Urinary bladder (tissue), 4 donors: ENCODE measurements around the gene PICK1. TPM values are rescaled to one million over a fixed set of nuclear protein-coding genes. Genes with fewer than 3 reads are reported as not detected.

Experiments
- DNase-seq: peaks from one replicate; pipeline ENCODE4 v3.0.0-alpha.2; 2015; ENCODE audit errors: extremely low spot score
- H3K27ac ChIP-seq: one replicate; pipeline ENCODE4 v1.5.1; 2013; ENCODE audit warnings: low read depth, mild to moderate bottlenecking, moderate library complexity
- H3K36me3 ChIP-seq: one replicate; pipeline ENCODE4 v1.6.1; 2013; ENCODE audit warnings: mild to moderate bottlenecking, moderate library complexity; ENCODE audit not compliant: insufficient read depth
- H3K4me1 ChIP-seq: one replicate; pipeline ENCODE4 v1.6.1; 2013; ENCODE audit warnings: mild to moderate bottlenecking, moderate library complexity; ENCODE audit not compliant: insufficient read depth
- H3K4me3 ChIP-seq: one replicate; pipeline ENCODE4 v1.5.1; 2013; ENCODE audit warnings: low read depth, low read length
- WGBS: extraction: QIAGEN DNeasy Blood & Tissue Kit; methylation state at CpG from one replicate; pipeline ENCODE4 v1.1.7; 2013; 5-methylcytosine and 5-hydroxymethylcytosine counted together
- polyA plus RNA-seq: library from polyadenylated mRNA; stranded (reverse); fragments of 200-250 nt; gene quantifications from one replicate; pipeline ENCODE4 v1.2.3, GENCODE V29; 2013
- total RNA-seq: library from RNA; depleted of rRNA; stranded (reverse); fragments of >200 nt; gene quantifications from one replicate; pipeline ENCODE4 v1.2.3, GENCODE V29; 2014
- donor health status: healthy with polysubstance abuse.
- donor health status: healthy.

The PICK1 gene
- total RNA-seq (13.7 TPM), polyA plus RNA-seq (19.4 TPM)

DNA sequence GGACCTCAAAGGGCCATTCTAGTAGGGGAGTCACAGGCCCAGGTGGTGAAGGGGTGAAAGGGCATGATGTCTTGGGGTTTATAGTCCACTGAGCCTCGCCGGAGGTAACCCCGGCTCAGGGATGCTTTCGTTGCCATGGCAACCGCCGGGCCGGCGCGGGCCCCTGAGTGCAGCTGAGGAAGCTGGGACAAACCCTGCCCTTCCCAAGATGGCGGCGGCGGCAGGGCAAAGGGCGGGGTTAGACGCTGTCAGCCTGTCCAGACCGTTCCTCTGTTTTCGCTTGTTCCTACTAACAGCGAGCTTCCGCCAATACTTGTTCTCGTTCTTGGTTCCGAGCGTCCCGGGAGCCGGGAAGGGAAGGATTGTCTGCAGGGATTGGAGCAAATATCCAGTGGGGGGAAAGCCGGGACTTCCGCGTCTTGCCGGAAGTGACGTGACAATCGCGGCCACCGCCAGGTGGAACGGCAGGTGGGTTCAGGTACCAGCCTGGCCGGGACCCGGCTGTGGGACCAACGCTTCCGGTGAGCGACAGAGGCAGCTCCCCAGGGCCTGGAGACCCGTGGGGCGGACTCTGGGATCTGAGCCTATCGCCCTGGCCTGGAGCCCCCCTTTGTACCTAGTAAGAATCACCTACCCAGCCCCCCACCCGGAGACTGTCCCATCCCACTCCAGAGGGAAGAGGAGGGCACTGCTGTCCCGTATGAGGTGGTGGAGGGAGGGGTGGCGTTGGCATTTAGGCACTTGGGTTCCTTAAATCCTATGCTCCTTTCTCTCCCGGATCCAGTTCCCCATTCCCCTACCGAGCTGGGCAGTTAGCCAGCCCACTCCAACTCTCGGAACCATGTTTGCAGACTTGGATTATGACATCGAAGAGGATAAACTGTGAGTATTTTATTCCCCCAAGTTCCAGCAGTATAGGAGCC is at the start of gene PICK1:
Gene PICK1 (plus strand): TSS at position 436 of the 923 bp plus-strand sequence. CDS start 406 bp downstream, at position 842.
- DNase-seq, result peak; percentile 92
- Histone ChIP-seq H3K27ac (peak within 1 kb of the TSS; percentile 63), H3K4me1 (no peaks in the 10 kb centered on the region), H3K4me3 (peak within 1 kb of the TSS; percentile 36), H3K36me3 (peaks cover 3% of the 10 kb centered on the region)
- 2% methylated on average over 47 of the region's 47 CpGs for WGBS

DNA sequence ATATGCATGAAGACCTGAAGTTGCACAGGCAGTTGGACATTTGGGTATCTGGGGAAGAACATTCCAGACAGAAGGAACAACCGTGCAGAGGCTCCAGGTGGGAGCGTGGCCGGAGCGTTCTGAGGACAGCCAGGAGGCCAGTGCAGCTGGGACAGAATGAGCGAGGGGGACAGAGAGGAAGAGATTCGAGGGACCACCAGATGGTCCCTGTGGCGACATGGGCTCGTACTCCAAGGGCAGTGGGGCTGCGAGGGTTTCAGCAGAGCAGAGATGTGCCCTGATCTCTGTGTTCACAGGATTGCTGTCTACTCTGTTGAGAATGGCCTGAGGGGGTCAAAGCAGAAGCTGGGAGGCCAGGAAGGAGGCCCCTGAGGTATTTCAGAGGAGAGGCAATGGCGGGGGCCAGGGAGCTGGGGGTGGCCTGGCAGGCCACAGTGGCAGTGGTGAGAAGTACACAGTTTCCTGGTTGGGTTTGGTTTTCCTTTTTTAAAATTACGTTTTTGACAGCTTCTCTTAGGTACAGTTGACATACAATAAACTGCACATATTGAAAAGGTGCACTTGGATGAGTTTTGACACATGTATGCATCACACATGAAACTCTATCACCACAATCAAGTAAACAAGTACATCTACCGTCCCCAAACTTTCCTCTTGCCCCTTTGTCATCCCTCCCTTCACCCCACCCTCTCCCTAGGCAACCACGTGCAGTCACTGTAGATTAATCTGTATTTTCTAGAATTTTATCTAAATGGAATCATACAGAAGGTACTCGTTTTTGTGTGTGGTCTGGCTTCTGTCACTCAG is 48.0 kb upstream of the PICK1 start:
- no peak for DNase-seq

DNA sequence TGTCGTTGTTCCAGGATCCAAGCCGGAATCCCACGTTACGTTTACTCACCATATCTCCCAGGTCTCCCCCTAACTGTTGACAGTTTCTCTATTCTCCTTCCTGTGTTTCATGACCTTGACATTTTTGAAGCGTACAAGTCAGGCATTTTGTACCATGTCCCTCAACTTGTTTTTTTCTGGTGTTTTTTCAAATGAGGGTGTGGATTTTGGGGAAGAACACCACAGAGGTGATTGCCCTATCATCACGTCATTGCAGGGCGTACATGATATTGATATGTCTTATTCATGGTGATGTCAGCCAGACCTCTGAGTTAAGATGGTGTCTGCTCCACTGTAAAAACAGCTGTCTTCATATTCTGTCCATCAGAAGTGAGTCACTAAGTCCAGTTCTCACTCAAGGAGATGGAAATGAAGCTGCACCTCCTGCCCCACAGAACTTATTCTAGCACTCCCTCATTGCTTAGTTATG is 44.6 kb upstream of the PICK1 start:
- H3K27ac ChIP-seq, result no peak overlapping the region
- no peaks in the 10 kb centered on the region for H3K4me1 ChIP-seq
- H3K36me3 ChIP-seq, result no peaks in the 10 kb centered on the region
- no peak for DNase-seq
- WGBS, result 85% methylated on average over 7 of the region's 7 CpGs
- no peak overlapping the region for H3K4me3 ChIP-seq

More for the DNA sequence above, 48.0 kb upstream of the PICK1 start:
- Histone ChIP-seq H3K36me3 (no peaks in the 10 kb centered on the region), H3K4me1 (no peaks in the 10 kb centered on the region), H3K27ac (no peak overlapping the region), H3K4me3 (no peak overlapping the region)
- WGBS, result 76% methylated on average over 14 of the region's 14 CpGs

DNA sequence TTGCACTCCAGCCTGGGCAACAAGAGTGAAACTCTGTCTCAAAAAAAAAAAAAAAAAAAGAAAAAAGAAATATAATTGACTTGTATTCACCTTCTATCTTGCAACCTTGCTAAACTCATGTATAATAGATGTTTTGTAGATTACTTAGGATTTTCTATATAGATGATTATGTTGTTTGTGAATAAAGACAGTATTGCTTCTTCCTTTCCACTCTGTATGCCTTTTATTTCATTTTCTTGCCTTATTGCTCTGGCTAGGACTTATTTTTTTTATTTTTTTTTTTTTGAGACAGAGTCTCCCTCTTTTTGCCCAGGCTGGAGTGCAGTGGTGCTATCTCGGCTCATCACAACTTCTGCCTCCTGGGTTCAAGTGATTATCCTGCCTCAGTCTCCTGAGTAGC is 43.1 kb upstream of the PICK1 start:
- H3K4me1 ChIP-seq, result no peaks in the 10 kb centered on the region
- 100% methylated on average over 1 of the region's 1 CpG for WGBS
- no peak overlapping the region for H3K27ac ChIP-seq
- DNase-seq, result no peak
- no peaks in the 10 kb centered on the region for H3K36me3 ChIP-seq
- H3K4me3 ChIP-seq, result no peak overlapping the region

DNA sequence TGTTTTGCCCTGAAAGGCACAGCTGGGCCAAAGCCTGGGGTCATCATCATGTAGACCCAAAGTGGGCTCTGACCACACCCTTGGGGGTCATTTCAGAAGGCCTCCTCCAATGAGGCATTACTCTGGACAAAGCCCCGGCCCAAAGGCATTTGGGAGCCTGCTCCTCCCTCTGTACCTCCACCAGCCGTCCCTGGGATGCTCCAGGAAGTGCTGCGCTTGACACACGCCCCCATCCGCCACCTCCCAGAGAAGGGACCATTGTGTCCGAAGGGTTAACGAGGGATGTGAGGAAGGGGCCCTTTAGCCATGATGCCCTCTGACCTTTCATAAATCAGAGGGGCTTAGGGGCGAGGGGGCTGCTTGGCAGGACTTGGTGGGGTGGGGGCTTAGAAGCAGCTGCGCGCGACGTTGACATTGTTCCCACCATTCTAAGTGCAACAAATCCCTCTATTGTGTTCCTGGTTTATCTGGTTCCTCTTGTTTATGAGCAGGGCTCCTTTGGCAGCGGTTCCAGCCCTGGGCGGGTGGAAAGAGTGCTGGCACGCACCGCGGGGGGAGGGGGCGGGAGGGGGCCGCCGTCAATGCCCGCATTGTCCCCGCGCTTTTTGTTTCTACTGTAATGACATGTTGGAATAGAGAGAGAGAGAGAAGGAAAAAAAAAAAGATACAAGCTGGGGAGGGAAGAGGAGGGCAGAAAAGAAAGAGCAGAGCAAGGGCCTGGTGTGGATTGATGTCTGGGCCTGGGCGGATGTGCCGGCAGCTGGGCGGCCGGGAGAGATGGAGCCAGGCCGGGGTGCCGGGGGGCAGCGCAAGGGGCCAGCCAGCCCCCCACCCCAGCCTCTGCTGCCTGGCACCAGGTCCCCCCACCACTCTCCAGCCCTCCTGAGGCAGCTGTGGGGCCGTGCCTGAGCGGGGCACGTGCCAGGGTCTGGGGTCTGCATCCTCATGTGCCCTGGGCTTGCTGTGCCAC is 40.7 kb upstream of the PICK1 start:
- 34% methylated on average over 33 of the region's 33 CpGs for WGBS
- DNase-seq, result no peak
- Histone ChIP-seq H3K4me3 (peak overlapping the region; percentile 16), H3K27ac (peak overlapping the region; percentile 57), H3K36me3 (no peaks in the 10 kb centered on the region), H3K4me1 (no peaks in the 10 kb centered on the region)

DNA sequence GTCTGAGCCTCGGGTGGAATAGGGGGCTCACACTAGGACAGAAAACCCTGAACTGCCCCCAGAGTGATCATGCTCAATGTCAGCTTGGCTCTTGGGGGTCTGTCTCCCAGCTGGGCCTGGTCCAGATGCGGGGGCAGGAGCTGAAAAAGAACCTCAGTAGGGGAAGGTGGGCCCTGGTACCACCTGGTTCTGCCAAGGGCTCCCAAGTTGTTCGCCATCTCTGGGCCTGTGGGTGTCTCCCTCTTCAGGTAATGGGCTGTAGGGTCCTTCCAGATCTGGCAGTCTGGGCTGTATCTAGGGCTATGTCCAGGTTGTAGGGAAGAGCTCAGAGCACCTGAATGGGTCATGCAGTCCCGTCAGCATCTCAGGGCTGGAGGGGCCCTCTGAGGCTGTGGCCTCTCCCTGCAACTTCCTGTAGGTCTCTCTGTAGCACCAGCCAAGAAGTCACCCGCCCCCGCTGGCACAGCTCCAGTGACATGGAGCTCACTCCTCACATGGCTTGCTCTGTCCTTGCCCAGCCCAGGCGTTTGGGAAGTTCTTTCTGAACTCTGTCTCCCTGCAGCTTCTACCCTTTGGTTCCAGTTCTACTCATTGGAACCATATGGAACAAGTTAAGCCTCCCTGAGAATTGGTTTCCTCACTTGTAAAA is 39.8 kb upstream of the PICK1 start:
- no peak overlapping the region for H3K4me3 ChIP-seq
- H3K4me1 ChIP-seq, result no peaks in the 10 kb centered on the region
- WGBS, result 50% methylated on average over 7 of the region's 7 CpGs
- no peaks in the 10 kb centered on the region for H3K36me3 ChIP-seq
- no peak overlapping the region for H3K27ac ChIP-seq
- DNase-seq, result no peak

DNA sequence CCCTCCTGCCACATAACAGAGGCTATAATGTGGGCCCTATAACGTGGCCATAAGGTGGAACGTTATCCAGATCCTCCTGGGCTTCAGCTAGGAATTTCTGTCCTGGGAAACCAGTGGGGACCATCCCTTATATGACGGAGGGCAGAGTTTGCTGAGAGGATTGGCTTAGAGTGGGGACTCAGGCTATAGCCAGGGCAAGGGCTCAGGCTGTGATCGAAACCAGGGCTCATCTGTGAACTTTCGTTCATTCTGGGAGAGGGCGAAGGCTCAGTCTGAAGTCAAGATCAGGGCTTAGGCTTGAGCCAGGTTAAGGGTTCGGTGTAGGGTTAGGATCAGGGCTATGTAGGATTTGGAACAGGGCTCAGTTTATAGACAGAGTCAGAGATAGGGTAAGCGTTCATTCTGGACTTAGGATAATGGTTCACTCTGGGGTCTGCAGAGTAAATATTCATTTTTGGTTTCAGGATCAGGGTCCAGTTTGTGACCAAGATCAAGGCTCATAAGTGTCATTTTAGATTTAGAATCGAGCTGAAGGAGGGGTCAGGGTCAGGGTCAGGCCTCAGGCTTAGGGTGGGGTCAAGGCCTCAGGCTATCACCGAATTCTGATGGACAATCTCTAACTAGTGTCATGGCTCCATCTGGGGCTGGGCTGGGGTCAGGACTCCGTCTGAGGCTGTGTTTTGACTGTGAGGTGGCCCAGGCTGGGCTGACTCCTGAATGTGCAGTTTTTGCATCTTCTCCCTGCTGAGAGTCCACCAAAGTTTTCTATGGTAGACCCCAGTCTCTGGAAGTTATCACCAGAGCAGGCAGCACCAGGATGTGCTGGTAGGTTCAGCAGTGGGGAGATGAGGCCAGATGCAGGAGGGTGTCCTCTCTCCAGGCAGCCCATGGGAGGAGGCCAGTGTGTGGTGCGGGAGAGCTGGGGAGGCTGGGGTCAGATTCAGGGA is 39.0 kb upstream of the PICK1 start:
- Histone ChIP-seq H3K27ac (no peak overlapping the region), H3K4me3 (no peak overlapping the region), H3K36me3 (no peaks in the 10 kb centered on the region), H3K4me1 (no peaks in the 10 kb centered on the region)
- no peak for DNase-seq
- 88% methylated on average over 12 of the region's 12 CpGs for WGBS

DNA sequence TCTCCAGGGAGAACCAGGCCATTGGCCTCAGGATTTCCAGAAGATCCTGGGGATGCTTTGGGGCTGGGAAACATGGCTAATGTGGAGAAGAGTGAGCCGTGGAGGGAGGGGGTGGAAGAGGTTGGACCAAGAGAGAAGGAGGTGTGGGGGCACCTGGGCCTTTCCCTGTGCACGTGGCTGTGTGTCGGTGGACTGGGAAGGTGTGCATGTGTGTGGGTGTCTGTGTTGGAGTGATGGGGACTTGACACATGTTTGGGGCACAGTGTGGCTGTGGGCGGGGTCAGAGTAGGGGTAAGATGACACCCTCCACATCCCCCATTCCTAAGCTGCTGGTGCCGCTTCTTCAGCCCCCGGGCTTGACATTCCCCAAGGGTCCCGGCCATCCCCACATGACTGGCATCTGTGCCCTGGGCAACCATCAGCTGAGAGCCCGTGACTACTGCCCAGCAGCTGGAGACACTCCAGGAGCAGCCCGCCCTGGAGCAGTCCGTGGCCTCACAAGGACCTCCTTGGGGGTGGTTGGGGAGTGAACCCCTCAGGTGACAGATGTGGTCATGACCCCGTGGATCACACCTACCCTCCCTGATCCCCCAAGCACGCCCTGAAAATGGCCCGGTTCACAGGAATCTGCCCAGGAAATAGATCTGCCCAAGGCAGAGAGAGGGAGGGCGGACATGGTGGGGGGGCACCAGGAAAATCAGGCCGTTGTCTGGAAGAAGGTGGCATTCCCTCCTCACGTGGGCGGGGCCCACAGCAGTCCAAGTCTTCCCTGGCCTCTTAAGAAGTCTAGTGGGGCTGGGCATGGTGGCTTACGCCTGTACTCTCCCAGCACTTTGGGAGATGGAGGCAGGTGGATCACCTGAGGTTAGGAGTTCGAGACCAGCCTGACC is 38.0 kb upstream of the PICK1 start:
- DNase-seq, result no peak
- Histone ChIP-seq H3K4me3 (no peak overlapping the region), H3K27ac (no peak overlapping the region), H3K36me3 (no peaks in the 10 kb centered on the region), H3K4me1 (no peaks in the 10 kb centered on the region)
- 84% methylated on average over 19 of the region's 19 CpGs for WGBS

DNA sequence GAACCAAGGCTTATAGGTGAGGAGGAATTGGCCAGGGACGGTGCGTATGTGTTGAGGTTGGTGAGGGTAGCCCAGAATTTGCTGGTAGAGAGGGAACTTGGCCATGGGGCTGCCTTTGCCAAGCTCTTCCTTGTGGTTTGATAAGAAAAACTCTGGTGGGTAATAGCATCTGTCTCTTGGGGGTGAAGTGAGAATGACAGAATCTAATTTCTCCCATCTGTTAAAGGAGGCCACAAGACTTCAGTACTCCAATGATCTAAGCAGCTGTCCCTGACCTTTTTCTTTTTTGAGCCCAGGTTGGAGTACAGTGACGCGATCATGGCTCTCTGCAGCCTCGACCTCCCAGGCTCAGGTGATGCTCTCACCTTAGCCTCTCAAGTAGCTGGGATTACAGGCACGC is 36.0 kb upstream of the PICK1 start:
- 88% methylated on average over 6 of the region's 6 CpGs for WGBS
- Histone ChIP-seq H3K27ac (no peak overlapping the region), H3K36me3 (no peaks in the 10 kb centered on the region)

DNA sequence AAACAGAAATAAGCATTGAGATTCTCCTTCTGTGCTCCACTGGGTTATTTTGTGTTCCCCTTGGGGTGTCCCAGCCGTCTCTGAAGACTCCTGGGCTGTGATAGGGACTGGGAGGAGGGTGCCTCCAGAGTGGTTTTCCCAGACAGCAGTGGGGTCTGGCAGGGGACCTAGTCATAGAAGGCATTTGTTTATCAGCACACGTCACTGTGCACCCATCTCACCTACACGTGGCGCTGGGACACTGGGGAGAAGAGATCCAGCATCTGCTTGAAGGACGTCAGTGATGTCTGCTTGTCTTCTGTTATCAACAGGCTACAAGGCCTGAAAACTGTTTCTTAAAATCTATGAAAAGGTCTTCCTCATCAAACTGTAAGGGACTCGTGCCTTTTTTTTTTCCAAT is 34.2 kb upstream of the PICK1 start:
- no peak for DNase-seq
- WGBS, result 79% methylated on average over 6 of the region's 6 CpGs
- no peak overlapping the region for H3K27ac ChIP-seq
- H3K4me1 ChIP-seq, result no peaks in the 10 kb centered on the region
- H3K36me3 ChIP-seq, result no peaks in the 10 kb centered on the region
- H3K4me3 ChIP-seq, result no peak overlapping the region

More for the DNA sequence above, 36.0 kb upstream of the PICK1 start:
- DNase-seq, result no peak
- Histone ChIP-seq H3K4me3 (no peak overlapping the region), H3K4me1 (no peaks in the 10 kb centered on the region)

DNA sequence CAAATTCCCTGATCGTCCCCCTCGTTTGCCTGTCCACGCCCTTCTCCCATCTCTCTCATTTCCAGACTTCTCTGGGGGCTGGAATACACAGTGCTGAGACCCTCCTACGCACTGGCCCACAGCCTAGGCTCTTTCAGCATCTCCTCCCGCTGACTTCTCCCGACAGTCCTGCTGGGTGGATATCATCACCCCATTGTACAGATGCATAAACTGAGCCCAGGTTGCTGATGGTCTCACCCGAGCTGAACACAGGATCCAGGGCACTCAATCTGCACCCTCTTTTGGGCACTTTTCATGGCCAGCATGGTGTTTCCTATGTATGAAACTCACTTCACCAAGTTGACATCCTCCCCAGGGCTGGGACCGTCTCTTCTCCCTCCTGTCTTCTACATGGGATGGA is 31.7 kb upstream of the PICK1 start:
- H3K36me3 ChIP-seq, result no peaks in the 10 kb centered on the region
- H3K4me1 ChIP-seq, result no peaks in the 10 kb centered on the region
- no peak overlapping the region for H3K27ac ChIP-seq
- H3K4me3 ChIP-seq, result no peak overlapping the region
- no peak for DNase-seq
- 88% methylated on average over 8 of the region's 8 CpGs for WGBS
